ENCODE measurements around the gene PABPC1L. TPM values are rescaled to one million over a fixed set of nuclear protein-coding genes. Genes with fewer than 3 reads are reported as not detected.

The PABPC1L gene
- total and polyA plus RNA-seq, 2 of the 13 experiments (the other 11 are each of a cell fraction or from before 2014, with no cell fraction given), result 30.8 to 252 TPM

- TF ChIP-seq ATM (IDR thresholded peaks at IDR 0.05; ENCODE audit: borderline replicate concordance) (no peak), SKI (IDR thresholded peaks at IDR 0.05; ENCODE audit: partially characterized antibody) (peak; percentile 49), MED8 (CRISPR knock-in tag; IDR thresholded peaks at IDR 0.05; ENCODE audit: insufficient replicate concordance) (peak; percentile 90), ATRX (CRISPR knock-in tag; IDR thresholded peaks at IDR 0.05; ENCODE audit: borderline replicate concordance) (no peak), HOXA7 (CRISPR knock-in tag; IDR thresholded peaks at IDR 0.05) (peak; percentile 90; the same call in 1 of the 2 replicates), HNRNPL (IDR thresholded peaks at IDR 0.05; ENCODE audit: low read depth, low read length) (0 out of 2 replicates have a peak, but pooled peaks have one; percentile 44), NFE2L1 (CRISPR knock-in tag; IDR thresholded peaks at IDR 0.05; ENCODE audit: borderline replicate concordance) (0 out of 2 replicates have a peak, but pooled peaks have one; percentile 52), PITX1 (CRISPR knock-in tag; IDR thresholded peaks at IDR 0.05) (peak; percentile 86), ZNF878 (CRISPR knock-in tag; IDR thresholded peaks at IDR 0.05) (no peak; the same call in none of the 2 replicates), HNF4A (CRISPR knock-in tag; IDR thresholded peaks at IDR 0.05) (no peak; the same call in 1 of the 2 replicates), ZNF839 (CRISPR knock-in tag; IDR thresholded peaks at IDR 0.05; ENCODE audit: borderline replicate concordance) (peak; percentile 99), SP1 (IDR thresholded peaks at IDR 0.05) (no peak), SP1 (CRISPR knock-in tag; IDR thresholded peaks at IDR 0.05) (peak; percentile 83), ZFP1 (CRISPR knock-in tag; IDR thresholded peaks at IDR 0.05) (no peak; the same call in 1 of the 2 replicates), CCDC6 (CRISPR knock-in tag; IDR thresholded peaks at IDR 0.05) (peak; percentile 92; the same call in 1 of the 2 replicates), ZNF644 (CRISPR knock-in tag; IDR thresholded peaks at IDR 0.05; ENCODE audit: low read depth) (no peak), RBAK (CRISPR knock-in tag; IDR thresholded peaks at IDR 0.05) (no peak), ZNF576 (CRISPR knock-in tag; IDR thresholded peaks at IDR 0.05) (peak; percentile 62; the same call in 1 of the 2 replicates), ZIK1 (CRISPR knock-in tag; IDR thresholded peaks at IDR 0.05; ENCODE audit: borderline replicate concordance, low read depth) (peak; percentile 98), ZNF460 (CRISPR knock-in tag; IDR thresholded peaks at IDR 0.05; ENCODE audit: borderline replicate concordance) (no peak; the same call in 1 of the 2 replicates), SNAPC2 (CRISPR knock-in tag; IDR thresholded peaks at IDR 0.05) (peak; percentile 97), HDAC1 (CRISPR knock-in tag; IDR thresholded peaks at IDR 0.05) (peak; percentile 95), SIX1 (CRISPR knock-in tag; IDR thresholded peaks at IDR 0.05; ENCODE audit: borderline replicate concordance) (no peak), PPARG (CRISPR knock-in tag; conservative IDR thresholded peaks at IDR 0.05) (no peak; the same call in 1 of the 2 replicates), PBX2 (CRISPR knock-in tag; IDR thresholded peaks at IDR 0.05) (no peak), RXRA (CRISPR knock-in tag; IDR thresholded peaks at IDR 0.05) (peak; percentile 85), ZFP36L1 (CRISPR knock-in tag; IDR thresholded peaks at IDR 0.05) (peak; percentile 99), ZNF776 (CRISPR knock-in tag; IDR thresholded peaks at IDR 0.05) (peak; percentile 70; the same call in 1 of the 2 replicates), GFI1 (CRISPR knock-in tag; IDR thresholded peaks at IDR 0.05; ENCODE audit: borderline replicate concordance) (peak; percentile 51), MTF2 (CRISPR knock-in tag; IDR thresholded peaks at IDR 0.05; ENCODE audit: borderline replicate concordance) (peak; percentile 100), HNRNPK (IDR thresholded peaks at IDR 0.05; ENCODE audit: low read depth, low read length, poor library complexity, severe bottlenecking) (peak; percentile 93), ZNF136 (CRISPR knock-in tag; IDR thresholded peaks at IDR 0.05; ENCODE audit: low read depth) (peak; percentile 96; the same call in 1 of the 2 replicates)
These were observed 50.4 kb downstream of the PABPC1L start, which contains the start of gene TOMM34 (continued) for GRCh38 chr20:44960103-44960852.

Data from HepG2 (cell line).